ENCODE measurements around the gene CASR.
A peak's percentile ranks its signal among the peaks of the same experiment; 100 is the strongest.

Gene CASR

DNA sequence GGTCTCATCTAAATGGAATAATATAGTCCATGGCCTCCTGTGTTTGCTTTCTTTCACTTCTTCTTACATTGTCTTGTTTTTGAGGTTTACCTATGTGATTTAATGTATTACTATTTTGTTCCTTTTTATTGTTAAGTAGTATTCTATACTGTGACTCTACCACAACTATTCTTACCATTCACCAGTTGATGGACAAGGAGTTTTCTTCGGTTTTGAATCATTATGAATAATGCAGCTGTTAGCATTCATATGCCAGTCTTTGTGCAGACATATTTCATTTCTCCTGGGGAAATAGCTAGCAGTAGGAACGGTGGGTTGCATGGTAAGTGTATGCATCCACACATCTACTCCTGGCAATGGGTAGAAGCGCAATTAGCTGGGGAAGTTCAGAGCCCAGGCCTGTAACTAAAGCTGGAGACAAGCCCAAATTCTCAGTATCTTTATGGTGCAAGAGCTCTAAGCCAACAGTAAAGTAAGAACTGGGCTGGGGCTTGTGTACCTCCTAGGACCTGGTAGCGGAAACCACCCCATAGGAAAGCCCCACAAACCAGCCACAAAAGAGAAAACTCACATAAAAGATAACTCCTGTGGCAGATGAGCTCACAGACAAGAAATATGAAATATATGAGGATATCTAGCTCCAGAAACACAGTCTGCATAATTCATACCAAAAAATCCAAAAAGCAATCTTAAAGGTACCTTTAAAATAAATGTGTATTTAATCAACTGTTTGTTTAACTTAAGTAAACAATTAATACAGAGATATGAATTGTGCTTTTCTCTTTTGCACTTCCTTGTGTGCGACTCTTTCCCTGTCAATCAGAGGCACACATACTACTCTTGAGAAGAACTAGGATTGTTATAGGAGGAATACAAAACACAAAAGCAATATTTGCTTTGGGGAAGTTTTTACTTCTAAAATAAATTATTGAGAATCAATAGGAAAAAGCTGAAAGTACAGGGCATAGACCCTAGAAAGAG lies 138.9 kb downstream of the CASR start:
- H3K4me3 ChIP-seq (ENCODE audit: low read depth, low read length), result no peak overlapping the region
- H3K27ac ChIP-seq, result no peak overlapping the region
- H3K4me1 ChIP-seq, result peaks cover 3% of the 10 kb centered on the region
- H3K9ac ChIP-seq, result no peak overlapping the region
- H2AFZ ChIP-seq, result no peak overlapping the region
- no peaks in the 10 kb centered on the region for H3K9me3 ChIP-seq (ENCODE audit: control insufficient read depth, low read length)
- H3K79me2 ChIP-seq, result no peaks in the 10 kb centered on the region
- no peaks in the 10 kb centered on the region for H3K27me3 ChIP-seq (ENCODE audit: control insufficient read depth, insufficient read depth, low read length)
- H3K4me2 ChIP-seq (ENCODE audit: low read length), result no peak overlapping the region
- TF ChIP-seq, protein P1, sequence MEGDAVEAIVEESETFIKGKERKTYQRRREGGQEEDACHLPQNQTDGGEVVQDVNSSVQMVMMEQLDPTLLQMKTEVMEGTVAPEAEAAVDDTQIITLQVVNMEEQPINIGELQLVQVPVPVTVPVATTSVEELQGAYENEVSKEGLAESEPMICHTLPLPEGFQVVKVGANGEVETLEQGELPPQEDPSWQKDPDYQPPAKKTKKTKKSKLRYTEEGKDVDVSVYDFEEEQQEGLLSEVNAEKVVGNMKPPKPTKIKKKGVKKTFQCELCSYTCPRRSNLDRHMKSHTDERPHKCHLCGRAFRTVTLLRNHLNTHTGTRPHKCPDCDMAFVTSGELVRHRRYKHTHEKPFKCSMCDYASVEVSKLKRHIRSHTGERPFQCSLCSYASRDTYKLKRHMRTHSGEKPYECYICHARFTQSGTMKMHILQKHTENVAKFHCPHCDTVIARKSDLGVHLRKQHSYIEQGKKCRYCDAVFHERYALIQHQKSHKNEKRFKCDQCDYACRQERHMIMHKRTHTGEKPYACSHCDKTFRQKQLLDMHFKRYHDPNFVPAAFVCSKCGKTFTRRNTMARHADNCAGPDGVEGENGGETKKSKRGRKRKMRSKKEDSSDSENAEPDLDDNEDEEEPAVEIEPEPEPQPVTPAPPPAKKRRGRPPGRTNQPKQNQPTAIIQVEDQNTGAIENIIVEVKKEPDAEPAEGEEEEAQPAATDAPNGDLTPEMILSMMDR (IDR thresholded peaks at IDR 0.05), result no peak
- H3K36me3 ChIP-seq (ENCODE audit: control insufficient read depth, insufficient read depth, low read length), result no peaks in the 10 kb centered on the region

DNA sequence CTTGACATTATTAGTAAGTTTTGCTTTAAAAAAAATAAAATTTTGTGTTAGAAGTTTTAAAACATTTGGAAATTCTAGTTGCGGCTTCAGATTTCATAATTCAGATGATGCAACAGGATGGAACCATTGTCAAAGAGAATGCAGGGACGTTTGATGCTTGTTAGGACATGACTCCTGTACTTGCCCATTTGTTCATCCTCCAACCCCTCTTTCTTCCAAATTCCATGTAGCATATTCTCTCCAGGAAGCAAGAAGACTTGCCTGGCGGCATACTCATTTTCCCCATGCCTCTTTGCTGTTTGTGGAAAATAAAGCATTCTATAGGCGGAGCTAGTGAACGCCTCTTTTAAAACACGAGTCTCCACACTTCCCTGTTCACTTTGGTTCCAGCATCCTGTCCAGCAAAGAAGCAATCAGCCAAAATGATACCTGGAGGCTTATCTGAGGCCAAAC lies 141.4 kb downstream of the CASR start, which contains the start of gene CSTA:
TSS of gene CSTA (plus strand) at position 378 of the 453 bp plus-strand sequence. CDS start at position 423, 45 bp downstream.
- Histone ChIP-seq H3K4me3 (ENCODE audit: low read depth, low read length) (no peak within 1 kb of the TSS), H3K4me2 (ENCODE audit: low read length) (no peak within 1 kb of the TSS), H2AFZ (peak within 1 kb of the TSS; percentile 58), H3K27me3 (ENCODE audit: control insufficient read depth, insufficient read depth, low read length) (no peaks in the 10 kb centered on the region), H3K79me2 (no peaks in the 10 kb centered on the region), H3K27ac (no peak within 1 kb of the TSS), H3K9ac (no peak within 1 kb of the TSS), H3K36me3 (ENCODE audit: control insufficient read depth, insufficient read depth, low read length) (no peaks in the 10 kb centered on the region), H3K4me1 (peaks cover 3% of the 10 kb centered on the region), H3K9me3 (ENCODE audit: control insufficient read depth, low read length) (no peaks in the 10 kb centered on the region)
- TF ChIP-seq, protein P1 (IDR thresholded peaks at IDR 0.05), result no peak

- no peak overlapping the region for H3K4me3 ChIP-seq (ENCODE audit: low read depth, low read length)
- H3K4me2 ChIP-seq (ENCODE audit: low read length), result no peak overlapping the region
- no peak overlapping the region for H3K27ac ChIP-seq
- H3K27me3 ChIP-seq (ENCODE audit: control insufficient read depth, insufficient read depth, low read length), result no peaks in the 10 kb centered on the region
- H3K4me1 ChIP-seq, result peaks cover 3% of the 10 kb centered on the region
- H3K36me3 ChIP-seq (ENCODE audit: control insufficient read depth, insufficient read depth, low read length), result no peaks in the 10 kb centered on the region
- no peak overlapping the region for H2AFZ ChIP-seq
- no peaks in the 10 kb centered on the region for H3K9me3 ChIP-seq (ENCODE audit: control insufficient read depth, low read length)
- TF ChIP-seq, protein P1 (IDR thresholded peaks at IDR 0.05), result no peak
- H3K9ac ChIP-seq, result no peak overlapping the region
- no peaks in the 10 kb centered on the region for H3K79me2 ChIP-seq
Measured at GRCh38 chr3:122325769-122326168, 142.3 kb downstream of the CASR start.

DNA sequence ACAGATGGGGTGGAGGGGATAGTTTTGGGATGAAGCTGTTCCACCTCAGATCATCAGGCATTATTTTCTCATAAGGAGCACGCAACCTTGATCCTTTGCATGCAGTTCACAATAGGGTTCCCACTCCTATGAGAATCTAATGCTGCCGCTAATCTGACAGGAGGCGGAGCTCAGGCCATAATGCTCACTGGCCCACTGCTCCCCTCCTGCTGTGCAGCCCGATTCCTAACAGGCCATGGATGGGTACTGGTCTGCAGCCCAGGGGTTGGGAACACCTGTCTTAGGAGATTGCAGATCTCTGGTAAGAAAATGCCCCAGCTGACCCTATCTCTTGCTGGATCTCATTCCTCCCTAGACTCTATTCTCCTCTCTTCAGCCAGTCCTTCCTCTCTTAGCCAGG lies 148.4 kb downstream of the CASR start:
- TF ChIP-seq, protein P1 (IDR thresholded peaks at IDR 0.05), result no peak

More for the DNA sequence above, 148.4 kb downstream of the CASR start:
- H2AFZ ChIP-seq, result no peak overlapping the region
- H3K4me1 ChIP-seq, result no peaks in the 10 kb centered on the region
- no peaks in the 10 kb centered on the region for H3K9me3 ChIP-seq (ENCODE audit: control insufficient read depth, low read length)
- no peaks in the 10 kb centered on the region for H3K36me3 ChIP-seq (ENCODE audit: control insufficient read depth, insufficient read depth, low read length)
- H3K79me2 ChIP-seq, result no peaks in the 10 kb centered on the region
- no peak overlapping the region for H3K27ac ChIP-seq
- H3K4me2 ChIP-seq (ENCODE audit: low read length), result no peak overlapping the region
- no peak overlapping the region for H3K9ac ChIP-seq
- no peak overlapping the region for H3K4me3 ChIP-seq (ENCODE audit: low read depth, low read length)
- H3K27me3 ChIP-seq (ENCODE audit: control insufficient read depth, insufficient read depth, low read length), result no peaks in the 10 kb centered on the region
